Thymus (tissue), 11 donors: Measurements from ENCODE around the gene SNX11. TPM values are rescaled to one million over a fixed set of nuclear protein-coding genes. Genes with fewer than 3 reads are reported as not detected.

ENCODE experiments used
- DNase-seq, 9 donors: peaks; one replicate each; pipeline ENCODE4 v3.0.0-alpha.2; 2013; ENCODE audit warnings: low spot score in 9 of 9, low read depth in 6 of 9, missing footprints in 1 of 9
- H3K27ac ChIP-seq, 2 donors: one replicate each; pipeline ENCODE4 v1.5.1; 2013; ENCODE audit warnings: control low read depth in 1 of 2, low read depth in 1 of 2, low read length in 1 of 2, mild to moderate bottlenecking in 1 of 2, moderate library complexity in 1 of 2
- H3K27me3 ChIP-seq, 2 donors: one replicate each; pipeline ENCODE4 v1.5.1; 2013; ENCODE audit warnings: low read length in 1 of 2; ENCODE audit not compliant: control insufficient read depth in 2 of 2, insufficient read depth in 1 of 2
- H3K36me3 ChIP-seq, 2 donors: one replicate each; pipeline ENCODE4 v1.5.1; 2013; ENCODE audit warnings: low read length in 1 of 2, mild to moderate bottlenecking in 1 of 2, moderate library complexity in 1 of 2; ENCODE audit not compliant: control insufficient read depth in 2 of 2, insufficient read depth in 2 of 2
- H3K4me1 ChIP-seq, 2 donors: one replicate each; pipeline ENCODE4 v1.5.1; 2013; ENCODE audit warnings: low read length in 2 of 2; ENCODE audit not compliant: control insufficient read depth in 2 of 2, insufficient read depth in 2 of 2
- H3K4me3 ChIP-seq, 2 donors: one replicate each; pipeline ENCODE4 v1.5.1; 2013; ENCODE audit warnings: low read length in 2 of 2, control low read depth in 1 of 2, mild to moderate bottlenecking in 1 of 2
- H3K9me3 ChIP-seq, 2 donors: one replicate each; pipeline ENCODE4 v1.5.1; 2013; ENCODE audit warnings: low read length in 1 of 2, mild to moderate bottlenecking in 1 of 2; ENCODE audit not compliant: control insufficient read depth in 2 of 2, insufficient read depth in 1 of 2
- WGBS: extraction: QIAGEN DNeasy Blood & Tissue Kit; methylation state at CpG from one replicate; pipeline ENCODE4 v1.1.7; 2013; 5-methylcytosine and 5-hydroxymethylcytosine counted together
- polyA plus RNA-seq: library from polyadenylated mRNA; stranded (reverse); fragments of 200-250 nt; gene quantifications from one replicate; pipeline ENCODE4 v1.2.3, GENCODE V29; 2013
- total RNA-seq: library from RNA; stranded (reverse); fragments of 120-200 nt; gene quantifications from one replicate; pipeline ENCODE4 v1.2.4, GENCODE V29; 2013
- donor health status: healthy.

SNX11 gene
- total and polyA plus RNA-seq, 2 donors: 15.9 to 23.6 TPM

DNA sequence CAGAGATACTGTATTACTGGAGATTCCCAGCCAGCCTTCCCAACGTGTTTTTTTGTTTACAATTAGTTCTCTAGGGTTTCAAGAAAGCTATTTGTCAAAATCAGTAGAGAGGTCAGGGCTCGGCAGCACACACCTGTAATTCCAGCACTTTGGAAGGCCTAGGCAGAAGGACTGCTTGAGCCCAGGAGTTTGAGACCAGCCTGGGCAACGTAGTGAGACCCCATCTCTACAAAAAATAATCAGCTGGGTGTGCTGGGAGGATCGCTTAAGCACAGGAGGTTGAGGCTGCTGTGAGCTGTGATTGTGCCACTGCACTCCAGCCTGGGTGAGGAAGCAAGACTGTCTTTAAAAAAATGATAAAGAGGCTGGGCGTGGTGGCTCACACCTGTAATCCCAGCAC is 25.7 kb upstream of the SNX11 start:
- no peak overlapping the region for H3K4me3 ChIP-seq
- H3K4me1 ChIP-seq: no peaks in the 10 kb centered on the region
- no peaks in the 10 kb centered on the region for H3K9me3 ChIP-seq
- no peak overlapping the region for H3K27ac ChIP-seq
- DNase-seq: no peak
- H3K36me3 ChIP-seq: peaks cover 3 to 4% of the 10 kb centered on the region in 2 donors
- WGBS: 95% methylated on average over 5 of the region's 5 CpGs
- H3K27me3 ChIP-seq: no peaks in the 10 kb centered on the region

DNA sequence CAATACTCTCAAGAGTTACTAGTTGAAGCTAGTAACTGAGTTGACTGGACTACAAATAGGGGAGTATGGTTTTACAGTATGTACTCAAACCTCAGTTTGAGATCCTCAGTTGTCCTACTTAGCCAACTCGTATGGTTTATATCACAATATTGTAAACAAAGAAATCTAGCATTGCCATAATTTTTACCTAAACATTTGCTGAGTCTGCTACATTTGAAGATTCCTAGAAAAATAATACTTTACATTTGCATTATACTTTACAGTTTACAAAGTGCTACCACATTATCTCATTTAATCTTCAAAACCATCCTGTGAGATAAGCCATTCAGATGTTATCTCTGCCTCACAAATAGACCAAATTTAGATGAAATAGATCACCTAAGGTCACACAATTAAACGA is 22.6 kb upstream of the SNX11 start:
- no peaks in the 10 kb centered on the region for H3K9me3 ChIP-seq
- H3K36me3 ChIP-seq: peaks cover 0 to 3% of the 10 kb centered on the region in 2 donors
- no peaks in the 10 kb centered on the region for H3K4me1 ChIP-seq
- no peaks in the 10 kb centered on the region for H3K27me3 ChIP-seq
- no peak for DNase-seq
- H3K27ac ChIP-seq: no peak overlapping the region
- WGBS: 79% methylated on average over 2 of the region's 2 CpGs
- no peak overlapping the region for H3K4me3 ChIP-seq

GRCh38 chr17:48093341-48094045 is 14.1 kb upstream of the SNX11 start:
- no peak for DNase-seq
- Histone ChIP-seq H3K4me3 (no peak overlapping the region), H3K9me3 (no peaks in the 10 kb centered on the region), H3K36me3 (peaks cover 9 to 20% of the 10 kb centered on the region in 2 donors), H3K27me3 (no peaks in the 10 kb centered on the region), H3K4me1 (no peaks in the 10 kb centered on the region), H3K27ac (no peak overlapping the region)
- 97% methylated on average over 11 of the region's 11 CpGs for WGBS

GRCh38 chr17:48095611-48096010 is 12.0 kb upstream of the SNX11 start:
- peaks cover 4 to 10% of the 10 kb centered on the region in 2 donors for H3K4me1 ChIP-seq
- DNase-seq: no peak
- no peaks in the 10 kb centered on the region for H3K9me3 ChIP-seq
- H3K27me3 ChIP-seq: no peaks in the 10 kb centered on the region
- peaks cover 9 to 20% of the 10 kb centered on the region in 2 donors for H3K36me3 ChIP-seq
- no peak overlapping the region for H3K27ac ChIP-seq
- no peak overlapping the region for H3K4me3 ChIP-seq
- WGBS: 96% methylated on average over 4 of the region's 4 CpGs

- H3K27ac ChIP-seq: peak overlapping the region in 1 of 2 donors; percentile 85
- H3K4me3 ChIP-seq: peak overlapping the region; percentile 78 to 96
- peaks cover 4 to 19% of the 10 kb centered on the region in 2 donors for H3K4me1 ChIP-seq
- peaks cover 0 to 7% of the 10 kb centered on the region in 2 donors for H3K36me3 ChIP-seq
- DNase-seq: no peak
- peaks cover 0 to 3% of the 10 kb centered on the region in 2 donors for H3K27me3 ChIP-seq
- no peaks in the 10 kb centered on the region for H3K9me3 ChIP-seq
- WGBS: 94% methylated on average over 10 of the region's 10 CpGs
These were observed 7.4 kb upstream of the SNX11 start for GRCh38 chr17:48100160-48100559.

- Histone ChIP-seq H3K4me3 (peak overlapping the region; percentile 78 to 96), H3K27me3 (peaks cover 0 to 3% of the 10 kb centered on the region in 2 donors), H3K4me1 (peaks cover 4 to 19% of the 10 kb centered on the region in 2 donors), H3K36me3 (peaks cover 0 to 4% of the 10 kb centered on the region in 2 donors), H3K9me3 (no peaks in the 10 kb centered on the region), H3K27ac (peak overlapping the region; percentile 85 to 91)
- WGBS: 5% methylated on average over 23 of the region's 23 CpGs
- DNase-seq: peak in 1 of 9 donors; percentile 16
These were observed 7.0 kb upstream of the SNX11 start for GRCh38 chr17:48100591-48101011.

DNA sequence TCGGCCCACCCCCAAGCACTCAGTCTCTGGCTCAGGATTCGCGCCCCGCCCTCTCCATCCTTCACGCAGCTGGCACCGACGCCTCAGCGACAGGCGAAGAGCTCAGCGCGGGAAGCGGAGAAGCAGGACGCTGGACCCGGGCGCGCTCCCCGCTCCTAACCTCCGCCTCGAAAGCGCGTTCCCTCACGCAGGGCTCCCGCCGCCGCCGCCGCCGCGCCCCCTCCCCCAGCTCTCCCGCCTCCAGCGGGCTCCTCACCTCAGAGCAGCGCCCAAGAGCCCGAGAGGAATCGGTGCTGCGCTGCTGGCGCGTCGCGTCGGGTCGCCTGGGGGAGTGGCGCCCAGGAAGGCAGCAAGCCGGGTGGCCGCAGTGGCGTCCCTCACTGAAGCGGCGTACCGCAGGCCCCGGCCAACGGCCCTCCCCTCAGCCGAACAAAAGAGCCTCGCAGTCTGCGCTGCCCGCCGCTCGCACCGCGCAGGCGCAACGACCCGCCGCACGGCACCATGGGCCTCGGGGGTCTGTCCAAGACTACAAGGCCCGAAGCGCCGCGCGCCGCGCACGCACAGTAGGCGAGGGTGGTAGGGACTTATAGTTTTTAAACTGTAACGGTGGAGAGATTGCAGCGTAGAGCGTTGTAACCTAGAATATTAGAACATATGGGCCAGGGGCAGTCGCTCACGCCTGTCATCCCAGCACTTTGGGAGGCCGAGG is 6.4 kb upstream of the SNX11 start, which contains the start of gene CBX1:
TSS of gene CBX1 (minus strand) at position 467 of the 709 bp plus-strand sequence. CDS start 24,474 bp downstream, outside the sequence.
- Histone ChIP-seq H3K4me1 (peaks cover 4 to 19% of the 10 kb centered on the region in 2 donors), H3K27ac (peak within 1 kb of the TSS; percentile 85 to 91), H3K9me3 (no peaks in the 10 kb centered on the region), H3K4me3 (peak within 1 kb of the TSS; percentile 78 to 96), H3K27me3 (peaks cover 0 to 3% of the 10 kb centered on the region in 2 donors), H3K36me3 (no peaks in the 10 kb centered on the region)
- peak; percentile 79 to 96 (median 90) for DNase-seq
- WGBS: under 1% methylated on average over 79 of the region's 79 CpGs

GRCh38 chr17:48102043-48102750 is 5.4 kb upstream of the SNX11 start:
- Histone ChIP-seq H3K36me3 (no peaks in the 10 kb centered on the region), H3K9me3 (no peaks in the 10 kb centered on the region), H3K27me3 (peaks cover 0 to 3% of the 10 kb centered on the region in 2 donors), H3K4me1 (peaks cover 8 to 25% of the 10 kb centered on the region in 2 donors), H3K4me3 (no peak overlapping the region), H3K27ac (no peak overlapping the region)
- DNase-seq: no peak
- 61% methylated on average over 19 of the region's 19 CpGs for WGBS
